ENCODE data around the gene TMEM212. TPM values are rescaled to one million over a fixed set of nuclear protein-coding genes. Genes with fewer than 3 reads are reported as not detected.

Gene TMEM212
- total and polyA plus RNA-seq, 2 of the 13 experiments (the other 11 are each of a cell fraction or from before 2014, with no cell fraction given), result not detected

- TF ChIP-seq CREB1 (IDR thresholded peaks at IDR 0.05) (no peak), CREB1 (CRISPR knock-in tag; IDR thresholded peaks at IDR 0.05) (no peak; the same call in 1 of the 2 replicates), SCMH1 (CRISPR knock-in tag; IDR thresholded peaks at IDR 0.05; ENCODE audit: borderline replicate concordance) (no peak), GMEB1 (CRISPR knock-in tag; IDR thresholded peaks at IDR 0.05; ENCODE audit: borderline replicate concordance) (0 out of 2 replicates have a peak, but pooled peaks have one; percentile 42), ZMYM4 (CRISPR knock-in tag; IDR thresholded peaks at IDR 0.05) (peak; percentile 43), ARID5B (CRISPR knock-in tag; IDR thresholded peaks at IDR 0.05) (peak; percentile 57; the same call in 1 of the 2 replicates), ZBTB21 (CRISPR knock-in tag; IDR thresholded peaks at IDR 0.05) (no peak), DNMT3B (CRISPR knock-in tag; conservative IDR thresholded peaks at IDR 0.05) (no peak), MIER2 (CRISPR knock-in tag; IDR thresholded peaks at IDR 0.05) (no peak), BCLAF1 (IDR thresholded peaks at IDR 0.05) (no peak), SRF (IDR thresholded peaks at IDR 0.05; ENCODE audit: low read depth, low read length) (no peak), MTF1 (CRISPR knock-in tag; IDR thresholded peaks at IDR 0.05) (no peak), ZNF672 (CRISPR knock-in tag; IDR thresholded peaks at IDR 0.05) (no peak), ZNF142 (CRISPR knock-in tag; IDR thresholded peaks at IDR 0.05) (no peak), SIN3B (IDR thresholded peaks at IDR 0.05; ENCODE audit: low read length) (no peak), RORA (CRISPR knock-in tag; IDR thresholded peaks at IDR 0.05) (no peak)
These were observed 2.5 kb downstream of the TMEM212 start (continued) for GRCh38 chr3:171845481-171846284.

Data from HepG2 (cell line).